Epithelial cell of esophagus (primary cell): Measurements from ENCODE around the gene DNM2.
A peak's percentile ranks its signal among the peaks of the same experiment; 100 is the strongest.

Experiments used
- DNase-seq: peaks from one replicate; pipeline ENCODE4 v3.0.0; 2010; ENCODE audit warnings: low read depth
- H3K4me3 ChIP-seq: 2 replicates; pipeline ENCODE4 v1.5.1; 2011; ENCODE audit warnings: mild to moderate bottlenecking, low read length, control low read depth
- TF ChIP-seq, protein P1 (sequence below): IDR thresholded peaks from 2 replicates; pipeline ENCODE4 v1.5.1; 2011; ENCODE audit warnings: low read depth, mild to moderate bottlenecking, low read length, control low read depth, inconsistent platforms; ENCODE audit not compliant: insufficient read depth; ENCODE audit errors: missing control alignments

The DNM2 gene

DNA sequence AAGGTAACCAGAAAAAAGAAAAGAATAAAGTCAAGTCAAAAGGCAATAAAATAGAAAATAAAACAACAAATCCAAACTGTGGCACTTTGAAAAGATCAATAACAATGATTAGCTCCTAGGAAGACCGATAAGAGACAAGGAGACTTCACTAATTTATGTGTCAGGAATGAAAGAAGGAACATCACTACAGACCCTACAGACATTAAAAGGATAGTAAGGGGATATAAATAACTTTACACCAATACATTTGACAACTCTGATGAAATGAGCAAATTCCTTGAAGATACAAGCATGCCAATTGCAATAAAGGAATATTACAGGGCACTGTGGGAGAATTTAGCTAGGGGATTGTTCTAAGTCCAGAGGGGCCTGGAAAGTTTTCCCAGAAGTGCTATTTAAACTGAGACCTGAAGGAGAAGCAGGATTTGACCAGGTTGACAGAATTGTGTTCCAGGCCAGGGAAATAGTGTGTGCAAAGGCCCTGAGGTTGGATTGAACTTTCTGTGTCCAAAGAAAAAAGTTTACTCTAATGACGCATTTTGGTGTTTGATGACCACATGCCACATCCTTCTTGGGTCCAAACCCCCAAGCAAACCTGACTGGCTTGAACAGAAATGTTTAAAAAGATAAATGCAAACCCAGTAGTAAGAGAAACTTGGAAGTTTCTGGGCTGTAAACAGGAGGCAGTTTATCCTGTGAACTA, 128.8 kb downstream of the DNM2 start:
- TF ChIP-seq, protein P1, sequence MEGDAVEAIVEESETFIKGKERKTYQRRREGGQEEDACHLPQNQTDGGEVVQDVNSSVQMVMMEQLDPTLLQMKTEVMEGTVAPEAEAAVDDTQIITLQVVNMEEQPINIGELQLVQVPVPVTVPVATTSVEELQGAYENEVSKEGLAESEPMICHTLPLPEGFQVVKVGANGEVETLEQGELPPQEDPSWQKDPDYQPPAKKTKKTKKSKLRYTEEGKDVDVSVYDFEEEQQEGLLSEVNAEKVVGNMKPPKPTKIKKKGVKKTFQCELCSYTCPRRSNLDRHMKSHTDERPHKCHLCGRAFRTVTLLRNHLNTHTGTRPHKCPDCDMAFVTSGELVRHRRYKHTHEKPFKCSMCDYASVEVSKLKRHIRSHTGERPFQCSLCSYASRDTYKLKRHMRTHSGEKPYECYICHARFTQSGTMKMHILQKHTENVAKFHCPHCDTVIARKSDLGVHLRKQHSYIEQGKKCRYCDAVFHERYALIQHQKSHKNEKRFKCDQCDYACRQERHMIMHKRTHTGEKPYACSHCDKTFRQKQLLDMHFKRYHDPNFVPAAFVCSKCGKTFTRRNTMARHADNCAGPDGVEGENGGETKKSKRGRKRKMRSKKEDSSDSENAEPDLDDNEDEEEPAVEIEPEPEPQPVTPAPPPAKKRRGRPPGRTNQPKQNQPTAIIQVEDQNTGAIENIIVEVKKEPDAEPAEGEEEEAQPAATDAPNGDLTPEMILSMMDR: no peak
- no peak overlapping the region for H3K4me3 ChIP-seq
- DNase-seq: no peak

DNA sequence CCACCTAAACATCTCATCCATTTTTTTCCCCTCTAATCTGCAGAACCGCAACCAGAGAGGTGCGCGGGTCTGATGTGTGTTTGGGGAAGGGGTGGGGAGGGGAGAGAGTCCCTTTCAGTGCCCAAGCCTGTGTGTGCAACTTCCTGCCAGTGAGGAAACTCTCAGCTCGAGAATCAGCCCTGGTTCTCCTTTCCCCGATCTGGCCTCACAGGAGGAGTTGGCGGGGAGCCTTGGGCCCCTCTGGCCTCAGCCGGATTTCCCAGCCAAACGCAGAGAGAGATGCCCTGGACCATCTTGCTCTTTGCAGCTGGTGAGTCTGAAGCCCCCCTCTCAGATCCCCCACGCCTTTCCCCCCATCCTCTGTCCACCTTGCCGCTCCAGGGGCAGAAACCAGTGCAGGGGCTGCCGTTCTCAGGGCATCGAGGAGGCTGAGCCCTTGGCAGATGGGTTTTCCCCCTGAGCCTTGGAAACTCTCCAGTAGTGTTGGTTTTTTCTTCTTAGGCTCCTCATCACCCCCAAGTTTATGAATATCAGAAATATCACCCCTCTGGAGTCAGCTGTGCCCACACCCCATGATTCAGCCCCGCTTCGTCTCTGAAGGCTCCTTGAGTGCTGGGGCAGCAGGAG, 130.5 kb downstream of the DNM2 start, which contains the start of gene C19orf38:
C19orf38 (plus strand) TSS at position 186 of the 627 bp plus-strand sequence; CDS start at position 280, 94 bp downstream.
- TF ChIP-seq, protein P1: no peak
- no peak within 1 kb of the TSS for H3K4me3 ChIP-seq
- DNase-seq: no peak

DNA sequence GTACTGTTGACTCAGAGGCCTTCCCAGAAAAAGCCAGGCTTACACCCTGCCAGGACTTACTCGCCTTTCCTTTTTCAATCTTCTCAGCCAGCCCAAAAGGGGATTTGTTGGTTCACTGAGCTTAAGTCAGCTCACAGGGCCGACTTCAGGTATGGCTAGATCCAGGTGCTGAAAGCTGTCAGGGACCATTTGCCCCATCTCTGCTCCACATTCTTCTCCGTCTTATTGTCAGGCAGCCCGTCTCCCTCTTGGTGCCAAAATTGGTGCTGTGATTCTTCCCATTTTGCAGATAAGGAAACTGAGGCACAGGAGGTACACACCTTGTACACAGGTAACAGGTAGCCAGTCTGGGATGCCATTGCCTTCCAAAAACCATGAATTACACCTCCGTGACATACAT, 132.8 kb downstream of the DNM2 start:
- TF ChIP-seq, protein P1: no peak
- DNase-seq: no peak
- H3K4me3 ChIP-seq: no peak overlapping the region

DNA sequence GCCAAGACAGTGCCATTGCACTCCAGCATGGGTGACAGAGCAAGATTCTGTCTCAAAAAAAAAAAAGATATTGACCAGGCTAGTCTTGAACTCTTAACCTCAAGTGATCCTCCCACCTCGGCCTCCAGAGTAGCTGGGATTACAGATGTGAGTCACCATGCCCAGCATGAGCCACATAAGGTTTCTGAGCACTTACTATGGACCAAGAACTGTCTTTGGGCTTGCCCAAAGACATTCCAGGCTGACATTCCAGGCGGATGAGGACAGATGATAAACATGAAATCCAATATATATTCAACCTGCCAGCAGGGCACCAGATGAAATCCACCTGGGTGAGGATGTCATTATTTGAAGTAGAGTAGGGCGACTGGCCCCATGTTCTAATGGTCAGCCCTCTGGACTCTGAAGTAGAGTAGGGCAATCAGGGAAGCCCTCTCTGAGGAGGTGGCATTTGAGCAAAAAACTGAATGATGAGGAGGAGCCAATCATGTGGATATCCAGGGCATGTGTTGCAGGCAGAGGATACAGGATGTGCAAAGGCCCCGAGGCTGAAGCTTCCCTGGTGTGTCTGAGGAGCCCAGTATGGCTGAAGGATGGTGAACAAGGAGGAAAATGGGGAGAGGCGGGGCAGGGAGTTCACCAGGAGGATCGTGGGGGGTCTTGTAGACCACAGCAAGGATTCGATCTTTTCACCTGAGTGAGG, 134.4 kb downstream of the DNM2 start:
- TF ChIP-seq, protein P1: no peak
- DNase-seq: peak; percentile 73
- H3K4me3 ChIP-seq: no peak overlapping the region

DNA sequence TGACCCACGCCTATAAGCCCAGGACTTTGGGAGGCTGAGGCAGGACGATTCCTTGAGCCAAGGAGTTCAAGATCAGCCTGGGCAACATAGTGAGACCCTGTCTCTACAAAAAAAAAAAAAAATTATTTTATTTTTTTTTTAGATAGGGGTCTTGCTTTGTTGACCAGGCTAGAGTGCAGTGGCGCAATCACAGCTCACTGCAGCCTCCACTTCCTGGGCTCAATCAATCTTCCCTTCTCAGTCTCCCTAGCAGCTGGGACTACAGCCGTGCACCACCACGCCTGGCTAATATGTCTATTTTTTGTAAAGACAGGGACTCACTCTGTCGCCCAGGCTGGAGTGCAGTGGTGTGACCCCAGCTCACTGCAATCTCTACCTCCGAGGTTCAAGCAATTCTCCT, 135.1 kb downstream of the DNM2 start:
- DNase-seq: no peak
- no peak overlapping the region for H3K4me3 ChIP-seq
- TF ChIP-seq, protein P1: no peak

DNA sequence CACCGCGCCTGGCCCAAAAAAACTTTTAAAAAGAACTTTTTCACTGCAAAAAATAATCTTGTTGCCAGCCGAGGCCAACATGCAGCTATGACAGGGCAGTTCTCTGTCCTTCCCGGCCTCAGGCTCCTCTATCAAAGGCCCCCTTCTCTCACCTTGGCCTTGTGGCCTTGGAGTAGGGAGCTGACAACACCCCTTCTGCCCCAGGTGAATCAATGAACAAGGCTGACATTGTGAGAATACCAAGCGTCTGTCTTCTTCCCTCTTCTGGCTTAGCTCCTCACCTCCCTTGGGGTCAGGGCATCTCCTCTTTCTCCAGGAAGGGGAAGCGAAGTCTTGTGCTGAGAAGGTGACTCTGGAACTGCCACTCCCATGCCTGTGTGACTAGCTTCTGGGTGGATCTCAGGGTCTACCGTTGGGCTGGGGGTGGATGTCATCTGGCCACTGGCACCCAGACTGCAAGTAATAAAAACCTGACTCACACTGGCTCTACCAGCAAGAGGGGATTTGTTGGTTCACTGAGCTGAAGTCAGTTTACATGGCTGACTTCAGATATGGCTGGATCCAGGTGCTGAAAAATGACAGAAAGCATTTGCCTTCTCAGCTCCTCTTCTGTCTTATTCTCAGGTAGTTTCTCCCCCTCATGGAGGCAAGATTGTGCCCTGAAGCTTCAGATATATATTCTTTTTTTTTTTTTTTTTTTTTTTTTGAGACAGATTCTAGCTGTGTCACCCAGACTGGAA, 136.6 kb downstream of the DNM2 start:
- no peak overlapping the region for H3K4me3 ChIP-seq
- no peak for DNase-seq
- TF ChIP-seq, protein P1: no peak
